NCI-H510A (cell line): ENCODE results near the gene MS4A2.
"Not testable (repeated sequence)": the region's sequence is repeated elsewhere in the genome, so short reads cannot be mapped to it uniquely, and the experiment has no call there.

Experiments used
- DNase-seq: peaks from one replicate; lab custom pipeline; 2025; lab: John Stamatoyannopoulos, UW

The MS4A2 gene

DNA sequence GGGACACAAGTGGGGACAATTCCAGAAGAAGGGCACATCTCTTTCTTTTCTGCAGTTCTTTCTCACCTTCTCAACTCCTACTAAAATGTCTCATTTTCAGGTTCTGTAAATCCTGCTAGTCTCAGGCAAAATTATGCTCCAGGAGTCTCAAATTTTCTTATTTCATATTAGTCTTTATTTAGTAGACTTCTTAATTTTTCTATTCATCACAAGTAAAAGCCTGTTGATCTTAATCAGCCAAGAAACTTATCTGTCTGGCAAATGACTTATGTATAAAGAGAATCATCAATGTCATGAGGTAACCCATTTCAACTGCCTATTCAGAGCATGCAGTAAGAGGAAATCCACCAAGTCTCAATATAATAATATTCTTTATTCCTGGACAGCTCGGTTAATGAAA, at the start of gene MS4A2:
TSS of gene MS4A2 (plus strand) at position 301 of the 400 bp plus-strand sequence. CDS start 102 bp downstream, outside the sequence.
- DNase-seq, result no peak

DNA sequence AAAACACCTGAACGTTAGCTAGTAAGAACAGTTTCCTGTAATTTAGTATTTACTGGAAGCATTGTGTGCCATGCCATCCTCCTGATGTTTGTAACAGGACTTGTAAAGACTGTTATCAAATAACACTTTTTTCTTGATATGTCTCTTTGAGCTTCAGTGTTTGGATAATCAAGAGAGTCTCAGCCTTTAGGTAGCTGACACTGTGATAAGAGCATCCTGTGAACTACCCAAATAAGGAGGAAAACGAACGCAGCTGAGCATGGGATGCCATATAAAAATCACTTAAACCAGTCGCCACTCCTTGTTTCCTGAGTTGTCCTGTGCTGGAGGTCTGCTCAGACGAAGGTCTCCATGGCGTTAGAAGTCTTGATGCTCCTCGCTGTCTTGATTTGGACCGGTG, 48.4 kb upstream of the MS4A2 start, which contains the start of gene OOSP2:
TSS of gene OOSP2 (plus strand) at position 301 of the 400 bp plus-strand sequence. CDS start at position 352, 51 bp downstream.
- DNase-seq, result no peak

DNA sequence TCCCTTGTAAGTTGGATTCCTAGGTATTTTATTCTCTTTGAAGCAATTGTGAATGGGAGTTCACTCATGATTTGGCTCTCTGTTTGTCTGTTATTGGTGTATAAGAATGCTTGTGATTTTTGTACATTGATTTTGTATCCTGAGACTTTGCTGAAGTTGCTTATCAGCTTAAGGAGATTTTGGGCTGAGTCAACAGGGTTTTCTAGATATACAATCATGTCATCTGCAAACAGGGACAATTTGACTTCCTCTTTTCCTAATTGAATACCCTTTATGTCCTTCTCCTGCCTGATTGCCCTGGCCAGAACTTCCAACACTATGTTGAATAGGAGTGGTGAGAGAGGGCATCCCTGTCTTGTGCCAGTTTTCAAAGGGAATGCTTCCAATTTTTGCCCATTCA, 38.0 kb upstream of the MS4A2 start:
- not testable (repeated sequence) for DNase-seq

DNA sequence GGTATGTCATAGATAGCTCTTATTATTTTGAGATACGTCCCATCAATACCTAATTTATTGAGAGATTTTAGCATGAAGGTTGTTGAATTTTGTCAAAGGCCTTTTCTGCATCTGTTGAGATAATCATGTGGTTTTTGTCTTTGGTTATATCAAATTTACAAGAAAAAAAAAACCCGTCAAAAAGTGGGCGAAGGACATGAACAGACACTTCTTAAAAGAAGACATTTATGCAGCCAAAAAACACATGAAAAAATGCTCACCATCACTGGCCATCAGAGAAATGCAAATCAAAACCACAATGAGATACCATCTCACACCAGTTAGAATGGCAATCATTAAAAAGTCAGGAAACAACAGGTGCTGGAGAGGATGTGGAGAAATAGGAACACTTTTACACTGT, 37.6 kb upstream of the MS4A2 start:
- not testable (repeated sequence) for DNase-seq

DNA sequence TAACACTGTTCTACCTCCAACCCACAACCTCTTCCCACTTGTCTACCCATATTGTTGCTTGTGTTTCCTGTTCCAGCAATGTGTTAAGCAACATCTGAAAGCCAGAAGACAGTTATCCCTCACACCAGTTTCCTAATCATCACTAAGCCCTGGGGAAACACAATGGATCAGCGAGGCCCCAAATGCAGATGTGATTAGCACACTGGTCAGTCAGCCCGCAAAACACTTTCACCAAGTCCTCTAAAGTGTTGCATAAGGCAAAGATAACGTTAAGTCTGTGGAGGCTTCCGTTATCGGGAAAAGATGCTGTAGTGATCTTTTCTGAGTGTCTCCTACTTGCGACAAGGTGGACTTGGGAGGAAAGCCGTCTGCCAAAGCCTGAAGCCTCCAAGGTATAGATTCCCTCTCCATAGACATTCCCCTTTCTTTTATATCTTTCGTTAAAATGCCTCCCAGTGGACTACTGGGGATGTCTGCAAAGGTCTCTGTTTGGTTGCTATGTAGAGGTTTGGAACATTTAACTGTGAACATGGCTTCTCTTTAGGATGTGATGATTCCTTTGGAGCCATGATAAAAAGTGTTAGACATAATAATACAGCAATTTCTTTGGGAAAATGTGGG, 32.0 kb upstream of the MS4A2 start, which contains the start of gene MS4A3:
TSS of gene MS4A3 (plus strand) at position 317 of the 621 bp plus-strand sequence. CDS start 4,496 bp downstream, outside the sequence.
- DNase-seq, result no peak

DNA sequence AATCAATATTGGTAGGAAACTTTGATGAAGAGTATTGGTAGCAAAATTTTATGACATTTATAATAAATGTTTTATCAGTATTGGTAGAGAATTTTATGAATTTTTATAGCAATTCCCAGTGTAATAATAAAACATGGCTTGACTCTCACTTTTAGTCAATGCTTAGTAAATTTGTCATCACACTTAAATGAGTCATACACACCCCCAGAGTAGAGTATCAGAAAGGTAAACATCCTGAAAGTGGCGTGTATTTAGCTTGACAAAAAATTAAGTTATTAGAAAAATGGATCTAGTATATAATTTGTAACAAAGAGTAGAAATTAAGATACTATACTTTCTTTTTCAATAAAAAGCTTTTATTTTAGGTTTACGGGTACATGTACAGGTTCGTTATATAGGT, 29.4 kb upstream of the MS4A2 start:
- DNase-seq, result no peak

DNA sequence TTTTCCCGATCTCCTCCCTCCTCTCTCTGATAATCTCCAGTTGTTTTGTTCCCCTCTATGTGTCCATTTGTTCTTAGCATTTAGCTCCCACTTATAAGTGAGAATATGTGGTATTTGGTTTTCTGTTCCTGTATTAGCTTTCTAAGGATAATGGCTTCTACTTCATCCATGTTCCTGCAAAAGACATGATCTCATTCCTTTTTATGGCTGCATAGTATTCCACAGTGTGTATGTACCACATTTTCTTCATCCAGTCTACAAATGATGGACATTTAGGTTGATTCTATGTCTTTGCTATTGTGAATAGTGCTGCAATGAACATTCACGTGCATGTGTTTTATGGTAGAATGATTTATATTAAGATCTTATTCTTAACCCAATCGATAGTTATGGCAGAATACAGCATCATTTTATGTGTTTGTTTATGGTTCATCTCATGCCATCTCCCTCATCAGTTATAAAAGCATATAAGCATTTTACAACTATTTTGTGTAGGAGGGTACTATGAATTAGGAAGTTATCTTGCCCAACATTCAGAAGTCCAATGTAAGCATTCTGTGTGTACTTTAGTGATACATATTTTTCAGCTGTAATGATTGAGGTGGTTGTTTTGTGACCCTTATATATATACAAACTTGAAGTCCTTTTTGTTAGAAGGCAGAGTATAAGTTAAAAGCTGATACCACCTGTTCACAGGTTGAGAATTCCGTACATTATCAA, 28.8 kb upstream of the MS4A2 start:
- DNase-seq, result no peak

DNA sequence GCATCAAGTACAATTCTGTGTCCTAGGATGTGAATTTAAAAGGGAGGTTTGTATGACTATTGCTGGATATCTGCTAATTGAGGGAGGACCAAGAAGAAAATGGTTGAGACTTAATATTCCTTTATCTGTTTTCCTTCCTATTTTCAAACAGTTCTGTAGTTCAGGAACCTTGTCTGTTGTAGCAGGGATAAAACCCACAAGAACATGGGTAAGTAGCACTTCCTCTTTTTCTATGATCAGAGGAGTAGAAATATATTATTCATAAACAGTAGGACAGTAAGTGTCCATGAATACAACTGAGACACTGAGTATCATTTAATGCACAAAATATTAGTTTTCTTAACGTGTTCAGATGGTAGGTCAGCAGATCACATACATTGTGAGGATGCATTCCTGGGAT, 24.4 kb upstream of the MS4A2 start:
- no peak for DNase-seq

DNA sequence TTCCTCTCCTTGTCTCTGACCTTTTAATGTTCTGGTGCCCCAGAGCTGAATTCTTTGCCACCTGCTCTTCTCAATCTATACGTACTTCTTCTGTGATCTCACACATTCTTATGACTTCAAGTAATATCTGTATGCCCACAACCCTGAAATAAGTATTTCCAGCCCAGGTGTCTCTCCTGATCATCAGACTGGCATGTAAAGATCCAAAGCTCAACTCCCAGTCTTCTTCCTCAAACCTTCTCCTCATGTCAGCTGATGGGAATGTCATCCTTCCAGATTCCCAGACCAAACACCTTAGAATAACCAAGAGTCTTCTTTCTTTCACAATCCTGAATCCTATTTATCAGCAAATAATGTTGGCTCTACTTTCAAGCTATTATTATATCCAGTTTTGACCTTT, 22.7 kb upstream of the MS4A2 start:
- no peak for DNase-seq

DNA sequence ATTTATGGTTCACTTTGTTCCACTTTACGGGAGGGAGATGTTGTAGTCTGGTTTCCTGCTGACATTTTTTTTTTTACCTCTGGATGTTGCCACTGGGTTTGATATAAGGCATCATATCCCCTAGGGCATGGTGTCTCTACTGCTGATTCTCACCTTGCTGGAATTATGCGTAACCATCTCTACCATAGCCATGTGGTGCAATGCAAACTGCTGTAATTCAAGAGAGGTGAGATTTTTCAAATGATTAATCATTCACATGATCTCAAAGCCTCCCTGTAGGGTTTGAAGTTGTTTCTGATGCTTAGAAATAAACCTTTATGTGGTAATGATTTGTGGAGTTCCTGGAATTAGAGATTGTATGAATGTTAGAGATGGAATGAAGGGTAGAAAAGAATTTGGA, 19.0 kb upstream of the MS4A2 start:
- DNase-seq, result no peak

DNA sequence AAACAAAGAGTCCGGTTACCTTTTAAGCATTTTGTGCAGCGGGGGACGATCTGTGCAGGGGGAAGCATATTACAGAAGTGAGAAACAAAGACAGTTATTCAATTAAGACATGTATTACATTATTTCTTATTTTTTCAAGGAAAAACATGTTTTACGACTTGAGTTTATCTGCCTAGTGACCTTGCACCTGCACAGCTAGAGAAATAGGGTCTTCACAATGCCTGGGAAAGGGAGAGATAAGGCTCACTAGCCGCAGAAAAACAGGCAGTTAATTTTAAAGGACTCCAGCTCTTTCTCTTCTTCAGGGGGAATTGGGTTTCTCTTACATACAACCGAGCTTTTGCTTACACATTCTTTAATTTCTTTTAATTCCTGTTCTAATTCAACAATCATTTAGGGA, 16.8 kb upstream of the MS4A2 start:
- DNase-seq, result not testable (repeated sequence)

DNA sequence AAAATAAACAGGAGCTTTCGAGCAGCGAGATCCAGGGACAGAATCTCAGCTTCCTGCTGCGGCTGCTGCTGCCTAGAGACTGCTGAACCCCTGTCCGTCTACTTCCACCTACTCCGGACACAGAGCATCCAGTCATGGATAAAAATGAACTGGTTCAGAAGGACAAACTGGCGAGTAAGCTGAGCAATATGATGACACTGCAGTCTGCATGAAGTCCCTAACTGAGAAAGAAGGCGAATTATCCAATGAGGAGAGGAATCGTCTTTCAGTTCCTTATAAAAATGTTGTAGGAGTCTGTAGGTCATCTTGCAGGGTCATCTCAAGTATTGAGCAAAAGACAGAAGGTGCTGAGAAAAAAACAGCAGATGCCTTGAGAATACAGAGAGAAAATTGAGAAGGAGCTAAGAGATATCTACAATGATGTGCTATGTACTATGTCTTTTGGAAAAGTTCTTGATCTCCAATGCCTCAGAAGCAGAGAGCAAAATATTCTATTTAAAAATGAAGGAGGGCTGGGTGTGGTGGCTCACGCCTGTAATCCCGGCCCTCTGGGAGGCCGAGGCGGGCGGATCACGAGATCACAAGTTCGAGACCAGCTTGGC, 11.1 kb upstream of the MS4A2 start:
- DNase-seq, result no peak

DNA sequence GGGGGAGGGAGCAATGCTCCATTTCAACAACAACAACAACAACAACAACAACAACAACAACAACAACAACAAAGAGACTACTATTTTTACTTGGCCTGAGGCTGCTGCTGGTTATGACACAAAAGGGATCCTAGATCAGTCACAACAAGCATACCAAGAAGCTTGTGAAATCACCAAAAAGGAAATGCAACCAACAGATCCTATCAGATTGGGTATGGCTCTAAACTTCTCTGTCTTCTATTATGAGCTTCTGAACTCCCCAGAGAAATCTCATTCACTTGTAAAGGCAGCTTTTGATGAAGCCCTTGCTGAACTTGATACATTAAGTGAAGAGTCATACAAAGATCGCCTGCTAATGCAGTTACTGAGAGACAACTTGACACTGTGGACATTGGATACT, 10.5 kb upstream of the MS4A2 start:
- no peak for DNase-seq

DNA sequence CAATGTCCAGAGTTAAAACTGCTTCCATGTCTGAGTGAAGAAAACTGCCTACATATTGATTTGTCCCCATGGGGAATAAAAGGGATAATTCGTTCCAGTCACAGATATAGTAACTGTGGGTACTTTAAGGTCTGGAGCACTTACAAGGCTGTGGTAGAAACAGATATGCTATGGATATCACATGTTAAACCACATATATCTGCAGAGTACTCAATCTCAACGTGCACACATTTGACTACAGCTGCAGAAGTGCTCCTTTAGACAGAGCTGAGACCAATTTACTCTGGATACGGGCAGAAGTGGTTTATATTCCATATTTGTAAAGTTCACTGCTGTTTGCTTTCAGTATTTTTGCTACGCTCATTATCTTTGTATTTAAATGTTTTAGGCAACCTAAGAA, 9.7 kb upstream of the MS4A2 start:
- DNase-seq, result no peak

DNA sequence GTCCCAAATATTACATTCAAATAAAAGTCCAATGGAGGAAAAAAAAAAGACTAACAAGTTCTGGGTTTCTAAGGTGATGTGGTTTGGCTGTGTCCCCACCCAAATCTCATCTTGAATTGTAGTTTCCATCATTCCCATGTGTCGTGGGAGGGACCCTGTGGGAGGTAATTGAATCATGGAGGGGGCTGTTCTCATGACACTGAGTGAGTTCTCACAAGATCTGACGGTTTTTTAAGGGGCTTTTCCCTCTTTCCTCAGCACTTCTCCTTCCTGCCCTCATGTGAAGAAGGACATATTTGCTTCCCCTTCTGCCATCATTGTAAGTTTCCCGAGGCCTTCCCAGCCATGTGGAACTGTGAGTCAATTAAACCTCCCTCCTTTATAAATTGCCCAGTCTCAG, 7.9 kb upstream of the MS4A2 start:
- DNase-seq, result no peak

DNA sequence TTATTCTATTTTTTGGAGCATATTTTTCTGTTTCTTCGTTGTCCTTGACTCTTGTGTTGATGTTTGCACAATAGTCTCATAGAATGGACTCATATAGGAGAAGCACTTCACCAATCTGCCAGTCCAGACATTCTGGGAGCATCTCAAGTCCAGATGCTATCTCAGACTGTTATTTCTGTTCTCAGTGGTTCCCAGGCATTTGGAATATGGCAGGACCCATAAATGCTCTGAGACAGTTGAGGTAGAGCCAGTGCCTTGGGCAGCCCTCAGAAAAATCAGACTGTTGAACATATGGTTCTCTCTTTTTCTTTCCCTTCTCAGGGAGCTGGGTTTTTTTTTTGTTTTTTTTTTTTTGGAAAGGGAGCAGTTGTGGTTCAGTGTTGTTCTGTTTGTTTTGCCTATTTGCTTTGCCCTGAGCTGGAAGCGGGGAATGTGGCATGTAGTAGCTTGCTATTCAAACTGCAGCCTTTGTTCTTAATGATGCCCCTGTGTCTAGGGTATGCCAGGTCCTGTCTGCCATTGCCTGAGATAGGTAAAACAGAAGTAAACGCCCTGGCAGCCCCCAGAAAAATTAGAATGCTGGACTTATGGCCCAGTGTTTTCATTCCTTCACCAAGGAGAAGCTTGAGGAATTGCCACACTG, 3.7 kb upstream of the MS4A2 start:
- DNase-seq, result no peak

DNA sequence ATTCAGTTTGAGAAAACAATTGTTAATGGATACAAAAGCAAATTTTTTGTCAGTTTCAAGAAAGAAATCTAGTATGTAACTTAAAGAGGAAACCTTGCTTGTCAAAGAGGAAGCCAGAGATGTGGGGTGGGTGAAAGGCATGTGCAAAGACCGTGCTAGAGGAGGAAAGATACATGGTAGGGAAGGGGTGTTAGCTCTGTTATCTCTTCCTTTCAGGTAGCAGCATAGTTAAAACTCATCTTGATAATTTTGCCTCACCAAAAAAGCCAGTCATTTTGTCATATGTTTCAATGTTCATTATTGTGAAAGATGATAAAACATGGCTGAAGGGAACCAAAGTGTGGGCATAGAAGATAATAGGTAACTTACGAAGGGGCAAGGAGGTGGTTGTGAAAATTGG, 2.6 kb upstream of the MS4A2 start:
- no peak for DNase-seq

DNA sequence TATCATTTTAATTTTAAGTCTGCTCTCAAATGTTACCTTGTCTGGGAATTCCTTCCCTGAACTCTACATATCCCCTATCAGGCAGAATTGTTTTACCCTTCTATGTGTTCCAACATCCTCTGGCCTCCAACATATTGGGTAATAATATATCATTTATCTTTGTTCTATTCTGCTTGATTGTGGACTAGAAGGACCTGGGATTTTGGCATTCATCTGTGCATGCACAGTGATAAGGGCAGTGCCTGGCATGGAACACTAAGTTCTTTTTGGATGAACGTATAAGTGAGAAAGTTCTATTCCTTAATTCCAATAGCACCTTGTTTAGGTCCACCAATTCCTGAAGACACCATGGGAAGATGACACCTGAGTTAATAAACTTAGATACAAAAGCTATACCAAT, 1.2 kb upstream of the MS4A2 start:
- DNase-seq, result no peak

DNA sequence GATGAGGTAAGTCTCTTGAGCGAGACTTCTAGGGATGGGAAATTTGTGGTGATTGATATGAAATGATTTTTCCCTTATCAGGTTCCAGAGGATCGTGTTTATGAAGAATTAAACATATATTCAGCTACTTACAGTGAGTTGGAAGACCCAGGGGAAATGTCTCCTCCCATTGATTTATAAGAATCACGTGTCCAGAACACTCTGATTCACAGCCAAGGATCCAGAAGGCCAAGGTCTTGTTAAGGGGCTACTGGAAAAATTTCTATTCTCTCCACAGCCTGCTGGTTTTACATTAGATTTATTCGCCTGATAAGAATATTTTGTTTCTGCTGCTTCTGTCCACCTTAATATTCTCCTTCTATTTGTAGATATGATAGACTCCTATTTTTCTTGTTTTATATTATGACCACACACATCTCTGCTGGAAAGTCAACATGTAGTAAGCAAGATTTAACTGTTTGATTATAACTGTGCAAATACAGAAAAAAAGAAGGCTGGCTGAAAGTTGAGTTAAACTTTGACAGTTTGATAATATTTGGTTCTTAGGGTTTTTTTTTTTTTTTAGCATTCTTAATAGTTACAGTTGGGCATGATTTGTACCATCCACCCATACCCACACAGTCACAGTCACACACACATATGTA, 7.1 kb downstream of the MS4A2 start:
- no peak for DNase-seq

DNA sequence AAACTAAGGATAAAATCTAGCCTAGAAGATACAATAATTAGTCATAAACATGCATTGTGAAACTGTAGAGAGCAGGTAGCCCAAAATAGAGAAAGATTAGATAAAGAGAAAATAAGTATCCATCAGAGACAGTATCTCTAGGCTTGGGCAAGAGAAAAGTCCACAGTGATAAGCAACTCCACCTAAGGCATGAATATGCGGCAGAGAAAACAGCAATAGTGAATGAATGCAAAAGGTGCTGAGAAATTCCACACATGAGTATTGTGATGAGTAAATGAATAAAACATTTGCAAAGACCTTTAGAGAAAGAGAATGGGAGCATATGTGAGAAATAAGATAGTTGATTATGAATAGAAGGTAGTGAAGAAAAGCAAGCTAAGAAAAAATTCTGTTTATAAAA, 8.7 kb downstream of the MS4A2 start:
- DNase-seq, result no peak

DNA sequence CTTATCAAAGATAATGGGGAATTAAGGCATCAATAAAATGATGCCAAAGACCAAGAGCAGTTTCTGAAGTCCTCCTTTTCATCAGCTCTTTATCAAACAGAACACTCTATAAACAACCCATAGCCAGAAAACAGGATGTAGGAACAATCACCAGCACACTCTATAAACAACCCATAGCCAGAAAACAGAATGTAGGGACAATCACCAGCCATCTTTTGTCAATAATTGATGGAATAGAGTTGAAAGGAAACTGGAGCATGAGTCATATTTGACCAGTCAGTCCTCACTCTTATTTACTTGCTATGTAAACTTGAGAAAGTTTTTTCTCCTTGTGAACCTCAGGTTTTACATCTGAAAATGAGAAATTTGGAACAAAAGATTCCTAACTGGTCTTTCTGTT, 10.0 kb downstream of the MS4A2 start:
- DNase-seq, result no peak

DNA sequence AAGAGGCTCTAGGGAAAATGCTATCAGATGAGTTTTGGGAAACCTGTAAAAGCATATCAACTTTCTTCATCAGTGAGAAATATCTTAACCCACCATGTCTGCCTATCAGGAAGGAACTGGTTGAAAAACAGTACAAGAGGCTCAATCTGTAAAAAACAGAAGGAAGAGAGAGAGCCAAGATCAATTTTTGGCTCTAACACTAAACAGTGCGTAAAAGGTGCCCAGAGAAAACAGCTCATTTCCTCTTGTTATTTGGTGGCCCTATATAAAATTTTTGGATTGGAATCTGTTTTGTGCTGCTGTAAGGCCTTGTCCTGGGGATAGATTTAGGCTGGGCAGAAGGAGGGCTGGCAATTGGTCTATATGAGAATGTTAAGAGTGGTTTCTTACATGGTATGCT, 12.1 kb downstream of the MS4A2 start:
- DNase-seq, result no peak
